ENCODE measurements around the gene PGAP1.

GRCh38 chr2:196891136-196891535 is 35.4 kb downstream of the PGAP1 start:
- TF ChIP-seq, protein P1, sequence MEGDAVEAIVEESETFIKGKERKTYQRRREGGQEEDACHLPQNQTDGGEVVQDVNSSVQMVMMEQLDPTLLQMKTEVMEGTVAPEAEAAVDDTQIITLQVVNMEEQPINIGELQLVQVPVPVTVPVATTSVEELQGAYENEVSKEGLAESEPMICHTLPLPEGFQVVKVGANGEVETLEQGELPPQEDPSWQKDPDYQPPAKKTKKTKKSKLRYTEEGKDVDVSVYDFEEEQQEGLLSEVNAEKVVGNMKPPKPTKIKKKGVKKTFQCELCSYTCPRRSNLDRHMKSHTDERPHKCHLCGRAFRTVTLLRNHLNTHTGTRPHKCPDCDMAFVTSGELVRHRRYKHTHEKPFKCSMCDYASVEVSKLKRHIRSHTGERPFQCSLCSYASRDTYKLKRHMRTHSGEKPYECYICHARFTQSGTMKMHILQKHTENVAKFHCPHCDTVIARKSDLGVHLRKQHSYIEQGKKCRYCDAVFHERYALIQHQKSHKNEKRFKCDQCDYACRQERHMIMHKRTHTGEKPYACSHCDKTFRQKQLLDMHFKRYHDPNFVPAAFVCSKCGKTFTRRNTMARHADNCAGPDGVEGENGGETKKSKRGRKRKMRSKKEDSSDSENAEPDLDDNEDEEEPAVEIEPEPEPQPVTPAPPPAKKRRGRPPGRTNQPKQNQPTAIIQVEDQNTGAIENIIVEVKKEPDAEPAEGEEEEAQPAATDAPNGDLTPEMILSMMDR (IDR thresholded peaks at IDR 0.05) = no peak
- TF ChIP-seq EZH2phosphoT487 (IDR thresholded peaks at IDR 0.05; ENCODE audit: borderline replicate concordance, low read depth) (no peak), REST (IDR thresholded peaks at IDR 0.05; ENCODE audit: low read depth, low read length) (no peak), POLR2AphosphoS5 (IDR thresholded peaks at IDR 0.05; ENCODE audit: low read depth, low read length) (no peak), RXRA (IDR thresholded peaks at IDR 0.05; ENCODE audit: borderline replicate concordance, low read depth) (no peak), SIN3A (IDR thresholded peaks at IDR 0.05; ENCODE audit: borderline replicate concordance, low read depth, low read length) (no peak), SMC3 (IDR thresholded peaks at IDR 0.05; ENCODE audit: low read depth, low read length) (no peak), FOXM1 (IDR thresholded peaks at IDR 0.05; ENCODE audit: low read depth) (no peak)
